HK-2 (cell line): ENCODE results near the gene MINDY3.
A peak's percentile ranks its signal among the peaks of the same experiment; 100 is the strongest.
"Not testable (repeated sequence)": the region's sequence is repeated elsewhere in the genome, so short reads cannot be mapped to it uniquely, and the experiment has no call there.

ENCODE experiments used
- DNase-seq: peaks from one replicate; pipeline ENCODE4 v3.0.0-alpha.2; 2018; ENCODE audit not compliant: unreplicated experiment

MINDY3 gene

DNA sequence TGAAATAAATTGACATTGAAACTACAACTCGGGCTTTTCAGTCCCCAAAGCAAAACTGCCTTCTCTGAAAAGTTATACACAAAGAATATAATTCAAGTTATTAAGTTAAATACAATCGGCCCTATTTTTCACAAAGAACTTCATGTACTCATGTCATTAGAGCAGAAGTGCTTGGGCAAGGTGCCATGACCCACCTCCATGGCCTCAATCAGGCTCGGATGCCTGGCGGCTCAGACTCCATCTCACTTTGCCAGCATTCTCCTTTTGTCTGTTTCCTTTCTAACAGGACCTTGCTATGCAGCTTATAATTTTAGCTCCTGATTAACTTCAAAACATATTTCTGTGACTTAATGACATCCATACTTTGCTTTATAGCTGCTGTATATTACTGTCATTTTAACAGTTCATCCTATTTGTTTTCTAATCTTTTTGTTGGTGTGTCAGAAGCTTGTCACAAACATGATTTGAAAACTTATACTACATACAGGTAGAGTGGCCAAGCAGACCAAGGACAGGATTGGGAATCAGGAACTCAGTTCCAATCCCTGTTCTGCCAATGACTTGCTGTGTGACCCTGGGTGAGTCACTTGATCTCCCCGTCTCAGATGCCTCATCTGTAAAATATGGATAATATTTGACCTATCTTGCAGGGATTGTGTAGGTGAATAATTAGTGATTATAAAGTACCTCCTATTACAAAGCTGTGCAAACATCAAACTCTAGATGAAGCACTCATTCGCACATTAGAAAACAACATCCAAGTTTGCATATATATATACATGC lies 79.8 kb downstream of the MINDY3 start:
- no peak for DNase-seq

DNA sequence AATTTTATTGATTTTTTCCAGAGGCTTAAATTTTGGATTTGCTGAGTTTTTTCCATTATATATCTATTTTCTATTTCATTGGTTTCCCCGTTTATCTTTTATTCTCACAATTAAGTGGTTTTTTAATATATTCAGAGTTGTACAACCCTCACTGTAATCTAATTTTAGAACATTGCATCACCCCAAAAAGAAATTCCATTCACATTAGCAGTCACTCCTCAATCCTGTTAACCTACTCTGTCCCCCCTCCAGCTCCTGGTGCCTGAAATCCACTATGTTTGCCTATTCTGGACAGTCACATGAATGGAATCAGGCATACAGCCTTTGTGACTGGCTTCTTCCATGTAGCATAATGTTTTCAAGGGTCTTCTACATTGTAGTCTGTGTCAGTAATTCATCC lies 84.8 kb downstream of the MINDY3 start:
- DNase-seq = no peak

DNA sequence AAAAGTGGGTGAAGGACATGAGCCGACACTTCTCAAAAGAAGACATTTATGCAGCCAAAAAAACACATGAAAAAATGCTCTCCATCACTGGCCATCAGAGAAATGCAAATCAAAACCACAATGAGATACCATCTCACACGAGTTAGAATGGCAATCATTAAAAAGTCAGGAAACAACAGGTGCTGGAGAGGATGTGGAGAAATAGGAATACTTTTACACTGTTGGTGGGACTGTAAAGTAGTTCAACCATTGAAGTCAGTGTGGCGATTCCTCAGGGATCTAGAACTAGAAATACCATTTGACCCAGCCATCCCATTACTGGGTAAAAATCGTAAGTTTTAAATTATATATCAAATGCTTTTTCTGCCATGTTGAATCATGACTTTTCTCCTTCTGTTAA lies 85.8 kb downstream of the MINDY3 start:
- not testable (repeated sequence) for DNase-seq

DNA sequence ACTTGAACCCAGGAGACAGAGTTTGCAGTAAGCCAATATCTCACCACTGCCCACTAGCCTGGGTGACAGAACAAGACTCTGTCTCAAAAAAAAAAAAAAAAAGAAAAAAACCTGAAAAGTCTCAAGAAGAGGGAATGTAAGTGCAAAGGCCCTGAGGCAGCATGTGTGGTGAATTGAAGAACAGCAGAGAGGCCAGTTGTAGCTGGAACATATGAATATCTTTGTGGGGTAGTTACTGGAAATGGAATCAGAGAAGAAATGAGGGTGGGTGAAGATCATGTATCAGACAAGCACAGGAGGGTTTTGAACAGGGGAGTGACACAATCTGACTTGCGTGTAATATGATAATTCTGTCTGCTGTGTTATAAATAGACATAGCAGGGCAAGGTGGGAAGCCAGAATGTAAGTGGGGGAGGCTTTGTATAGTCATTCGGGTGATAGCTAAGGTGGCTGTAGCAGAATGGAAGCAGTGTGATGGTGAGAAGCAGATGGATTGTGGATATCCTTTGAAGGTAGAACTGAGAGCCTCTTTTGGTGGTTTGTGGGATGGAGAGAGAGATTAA lies 95.3 kb downstream of the MINDY3 start:
- DNase-seq = no peak

DNA sequence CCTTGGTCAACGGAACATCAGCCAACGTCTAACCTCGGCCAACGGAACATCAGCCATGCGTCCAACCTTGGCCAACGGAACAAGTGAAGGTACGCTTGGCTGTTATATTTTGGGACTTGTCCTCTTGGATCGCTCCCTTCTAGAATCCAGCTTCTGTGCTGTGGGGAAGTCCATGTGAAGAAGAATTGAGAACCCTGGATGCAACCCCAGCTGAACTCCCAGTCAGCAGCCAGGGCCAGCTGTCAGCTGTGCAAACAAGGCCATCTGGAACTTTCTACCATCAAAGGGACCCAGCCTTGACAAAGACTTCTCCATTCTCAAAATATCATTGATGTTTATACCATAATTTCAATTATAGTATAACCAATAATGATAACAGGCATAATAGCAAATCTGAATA lies 97.3 kb downstream of the MINDY3 start:
- DNase-seq = no peak

DNA sequence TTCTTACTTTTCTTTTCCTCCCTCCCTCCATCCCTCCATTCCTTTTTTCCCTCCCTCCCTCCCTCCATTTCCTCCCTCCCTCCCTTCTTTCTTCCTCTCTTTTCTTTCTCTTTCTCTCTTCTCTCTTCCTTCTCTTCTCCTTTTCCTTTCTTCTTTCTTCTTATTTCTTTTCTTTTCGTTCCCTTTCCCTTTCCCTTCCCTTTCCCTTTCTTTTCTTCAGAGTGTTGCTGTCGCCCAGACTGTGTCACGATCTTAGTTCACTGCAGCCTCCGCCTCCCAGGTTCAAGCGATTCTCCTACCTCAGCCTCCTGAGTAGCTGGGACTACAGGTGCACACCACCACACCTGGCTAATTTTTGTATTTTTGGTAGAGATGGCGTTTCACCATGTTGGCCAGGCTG lies 98.1 kb downstream of the MINDY3 start:
- not testable (repeated sequence) for DNase-seq

DNA sequence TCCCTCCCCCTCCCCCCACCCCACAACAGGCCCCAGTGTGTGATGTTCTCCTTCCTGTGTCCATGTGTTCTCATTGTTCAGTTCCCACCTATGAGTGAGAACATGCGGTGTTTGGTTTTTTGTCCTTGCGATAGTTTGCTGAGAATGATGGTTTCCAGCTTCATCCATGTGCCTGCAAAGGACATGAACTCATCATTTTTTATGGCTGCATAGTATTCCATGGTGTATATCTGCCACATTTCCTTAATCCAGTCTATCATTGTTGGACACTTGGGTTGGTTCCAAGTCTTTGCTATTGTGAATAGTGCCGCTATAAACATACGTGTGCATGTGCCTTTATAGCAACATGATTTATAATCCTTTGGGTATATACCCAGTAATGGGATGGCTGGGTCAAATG lies 99.1 kb downstream of the MINDY3 start:
- DNase-seq = not testable (repeated sequence)

DNA sequence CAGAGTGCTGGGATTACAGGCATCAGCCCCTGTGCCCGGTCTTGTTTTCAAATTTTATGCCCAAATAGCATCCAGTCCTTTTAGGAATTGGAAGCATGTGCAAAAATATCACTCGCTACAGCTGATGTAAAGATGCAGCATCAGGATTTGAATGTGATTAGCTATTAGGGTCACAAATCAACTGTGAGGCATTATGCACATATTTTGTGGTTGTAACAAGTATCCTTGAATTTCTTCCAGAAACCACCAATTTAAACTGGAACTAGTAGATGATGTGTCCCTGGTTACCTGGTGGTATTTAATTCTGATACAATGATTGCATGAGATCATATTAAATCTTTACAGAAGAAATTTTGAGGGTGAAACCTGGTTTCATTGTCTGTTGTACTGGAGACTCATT lies 99.6 kb downstream of the MINDY3 start:
- DNase-seq = no peak

DNA sequence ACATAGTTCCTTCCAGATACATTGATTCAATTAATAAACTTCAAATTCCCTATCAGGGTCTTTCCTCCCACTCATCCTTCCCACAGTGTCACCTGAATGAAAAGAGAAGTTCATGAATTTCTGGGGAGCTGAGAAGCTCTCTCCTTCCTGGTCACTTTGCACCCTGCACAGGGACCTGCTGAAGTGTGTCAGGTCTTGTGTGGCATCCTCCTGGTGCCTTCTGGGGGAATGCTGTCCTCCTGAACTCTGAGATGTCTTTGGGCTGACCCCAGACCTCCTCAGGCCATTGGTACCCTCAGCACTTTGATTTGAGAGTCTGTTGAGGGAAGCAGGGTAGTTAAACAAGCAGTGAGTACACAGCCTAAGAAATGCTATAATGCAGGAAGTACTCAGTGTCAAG lies 101.0 kb downstream of the MINDY3 start:
- DNase-seq = no peak

DNA sequence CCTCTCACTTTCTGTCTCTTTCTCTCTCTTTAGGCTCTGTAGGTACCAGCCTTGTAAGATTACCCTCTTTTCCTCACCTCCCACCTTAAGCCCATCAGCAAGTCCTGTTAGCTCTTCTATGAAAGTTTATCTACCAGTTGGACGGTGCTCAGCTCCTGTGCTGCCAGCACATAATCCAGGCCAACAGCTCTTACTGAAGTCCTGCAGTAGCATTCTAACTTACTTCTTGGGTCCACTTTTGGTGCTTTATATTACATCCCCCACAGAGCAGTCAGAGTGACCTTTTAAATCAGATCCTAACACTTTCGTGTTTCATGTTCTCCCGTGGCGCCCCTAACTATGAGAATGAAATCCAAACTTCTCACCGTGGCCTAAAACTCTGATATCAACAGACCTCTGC lies 101.7 kb downstream of the MINDY3 start:
- DNase-seq = no peak

DNA sequence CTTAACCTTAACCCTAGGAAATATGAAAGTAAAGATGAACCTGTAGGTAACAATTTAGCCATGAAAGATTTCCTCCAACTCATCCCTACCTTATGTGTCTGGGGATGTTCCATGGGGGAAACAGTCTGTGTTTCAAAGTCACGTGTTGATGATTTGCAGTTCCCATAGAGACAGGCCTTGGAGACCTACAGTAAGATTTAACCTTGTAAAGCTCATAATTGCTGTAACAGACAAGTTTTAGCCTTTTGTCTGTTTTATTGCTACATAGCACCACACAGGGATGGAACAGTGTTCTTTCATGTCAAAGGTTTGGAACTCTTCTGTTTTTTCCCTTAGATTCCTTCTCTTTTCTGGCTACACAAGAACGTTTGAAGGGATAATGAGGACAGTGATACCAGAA lies 105.4 kb downstream of the MINDY3 start:
- DNase-seq = no peak

DNA sequence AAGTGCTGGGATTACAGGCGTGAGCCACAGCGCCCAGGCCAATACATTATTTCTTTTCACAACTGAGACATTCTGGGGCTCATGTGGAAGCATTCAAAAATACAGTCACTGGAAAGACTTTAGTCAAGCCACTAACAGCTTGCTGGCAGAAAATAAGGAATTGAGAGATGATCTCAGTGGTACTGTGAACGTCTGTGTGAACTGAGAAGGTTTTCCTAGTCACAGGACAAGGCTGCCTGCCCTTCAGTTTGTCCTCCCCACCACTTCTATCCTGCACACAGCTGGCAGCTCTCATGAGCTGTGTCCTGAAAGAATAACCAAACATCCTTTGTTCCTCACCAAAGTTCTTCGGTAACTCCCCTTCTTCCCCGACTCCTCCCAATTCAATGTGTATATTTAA lies 109.3 kb downstream of the MINDY3 start:
- DNase-seq = no peak

DNA sequence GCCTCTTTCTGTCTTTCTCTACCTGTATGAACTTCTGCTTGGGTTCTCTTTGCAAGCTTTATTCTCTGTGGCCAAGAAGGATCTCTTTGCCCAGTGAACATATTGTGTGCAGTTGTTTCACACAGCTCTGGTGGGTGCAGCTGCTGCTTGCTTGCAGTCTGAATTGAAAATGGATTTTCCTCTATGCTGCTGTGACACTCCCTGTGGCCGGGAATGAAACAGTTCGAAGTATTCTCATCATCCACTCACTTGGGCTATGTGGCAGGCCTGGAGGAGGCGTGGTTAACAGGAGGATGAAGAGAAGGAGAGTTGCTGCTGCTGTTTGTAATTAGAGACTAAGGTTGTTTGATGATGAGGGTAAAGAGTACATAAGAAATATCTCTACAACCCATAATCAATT lies 112.2 kb downstream of the MINDY3 start:
- no peak for DNase-seq

DNA sequence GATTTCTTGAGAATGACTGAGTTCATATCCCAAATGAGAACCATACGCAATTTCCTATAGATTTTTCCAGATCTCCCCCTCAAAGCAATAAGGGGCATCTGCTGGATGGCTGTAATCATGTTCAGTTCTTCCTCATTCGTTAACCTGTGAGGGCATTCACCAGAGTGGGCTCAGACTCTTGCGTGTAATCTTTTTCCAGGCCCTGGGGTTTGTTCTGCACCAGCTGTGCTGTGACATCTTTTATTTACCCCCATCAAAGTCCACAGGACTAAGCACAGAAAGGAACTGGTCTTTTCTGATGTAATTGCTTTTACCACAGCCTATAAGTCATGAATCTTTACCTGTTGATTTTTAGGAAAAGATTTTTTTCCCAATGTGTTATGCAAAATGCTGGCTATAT lies 112.7 kb downstream of the MINDY3 start:
- DNase-seq = no peak

DNA sequence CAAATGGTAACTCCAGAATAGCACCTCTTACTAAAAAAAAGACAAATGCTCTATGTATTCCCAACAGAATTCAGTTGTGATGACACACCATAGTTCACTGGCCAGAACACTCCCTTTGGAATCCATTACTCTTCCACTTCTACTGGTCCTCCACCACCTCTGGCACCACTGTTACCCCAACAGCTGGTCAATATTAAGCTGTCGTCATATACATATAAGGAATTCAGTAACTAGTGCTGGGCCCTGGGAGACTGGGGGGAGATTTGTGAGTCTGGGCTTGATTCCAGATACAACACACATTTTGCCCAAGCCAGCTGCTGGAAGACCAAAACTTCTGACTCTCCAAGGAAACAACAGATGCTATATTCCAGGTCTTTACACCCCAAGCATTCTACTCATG lies 114.6 kb downstream of the MINDY3 start:
- no peak for DNase-seq

DNA sequence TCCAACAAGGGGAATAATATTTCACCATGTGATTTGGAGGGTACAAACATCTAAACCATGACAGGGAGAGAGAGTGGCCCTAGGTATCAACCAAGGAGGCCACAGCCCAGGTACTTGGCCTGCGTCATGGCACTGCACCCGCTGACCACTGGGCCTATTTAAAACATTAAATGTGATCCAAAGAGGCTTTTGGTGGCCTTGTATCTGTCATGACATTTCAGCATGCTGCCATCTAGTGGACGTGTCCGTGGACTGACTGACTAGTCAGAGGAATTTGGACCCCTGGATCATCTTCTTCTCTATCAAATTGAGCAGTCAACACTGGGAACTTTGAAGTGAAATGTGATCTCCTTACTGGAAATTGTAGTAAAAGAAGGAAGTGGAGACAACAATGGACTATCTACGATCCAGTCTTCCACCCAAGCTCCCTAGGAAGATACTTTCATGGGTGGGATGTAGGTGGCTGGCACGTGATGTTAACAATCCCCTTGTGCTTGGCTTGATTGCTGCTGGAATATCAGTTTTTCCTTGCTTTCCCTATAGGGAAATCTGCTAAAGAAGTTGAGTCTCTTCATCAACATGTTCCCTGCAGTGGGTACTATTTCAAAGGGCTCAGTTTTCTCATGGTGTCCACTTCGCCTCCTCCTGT lies 116.0 kb downstream of the MINDY3 start:
- DNase-seq = peak; percentile 5

DNA sequence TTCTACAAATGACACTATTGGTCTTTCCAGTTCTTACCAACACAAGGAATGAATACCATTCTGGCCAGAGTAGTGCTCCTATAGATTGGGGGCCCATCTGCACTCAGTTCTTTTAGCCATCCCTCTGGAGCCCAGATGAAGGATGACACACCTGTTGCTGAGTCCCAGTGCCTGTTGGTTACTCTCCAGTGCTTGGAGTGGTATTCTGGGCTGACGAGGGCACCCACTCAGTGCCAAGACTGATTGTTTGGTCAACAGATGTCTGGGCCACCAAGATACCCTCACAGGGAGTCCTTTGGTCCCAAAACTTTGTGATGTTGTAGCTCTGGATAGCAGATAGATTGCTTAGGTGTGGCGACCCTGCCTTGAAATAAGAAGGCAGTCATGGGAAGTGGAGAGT lies 116.9 kb downstream of the MINDY3 start:
- DNase-seq = no peak

DNA sequence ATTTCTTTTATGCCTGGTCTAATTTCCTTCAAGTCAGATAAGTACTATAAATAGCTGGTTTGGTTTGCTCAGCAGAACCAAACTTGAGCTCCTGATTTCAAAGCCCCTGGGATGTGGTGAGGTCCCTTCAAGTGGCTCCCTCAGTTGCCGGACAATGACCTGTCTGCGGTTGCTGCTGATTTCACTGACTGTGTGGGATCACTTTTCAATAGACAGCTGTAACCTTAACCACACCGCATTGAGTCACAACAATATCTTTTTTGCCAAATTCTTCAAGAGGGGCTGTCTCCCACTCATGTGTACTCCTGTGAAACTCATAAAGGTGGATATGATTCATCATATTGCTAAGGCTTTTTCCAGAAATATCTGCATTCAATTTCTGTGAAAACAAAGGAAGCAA lies 117.5 kb downstream of the MINDY3 start:
- no peak for DNase-seq

DNA sequence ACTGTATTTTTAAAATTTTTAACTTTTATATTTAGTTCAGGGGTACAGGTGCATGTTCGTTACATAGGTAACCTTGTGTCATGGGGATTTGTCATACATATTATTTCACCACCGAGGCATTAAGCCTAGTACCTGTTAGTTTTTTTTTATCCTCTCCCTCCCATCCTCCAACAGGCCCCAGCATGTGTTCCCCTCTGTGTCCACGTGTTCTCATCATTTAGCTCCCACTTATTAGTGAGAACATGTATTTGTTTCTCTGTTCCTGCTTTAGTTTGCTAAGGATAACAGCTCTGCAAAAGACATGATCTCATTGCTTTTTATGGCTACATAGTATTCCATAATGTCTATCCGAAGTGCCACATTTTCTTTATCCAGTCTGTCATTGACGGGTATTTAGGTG lies 118.2 kb downstream of the MINDY3 start:
- no peak for DNase-seq

DNA sequence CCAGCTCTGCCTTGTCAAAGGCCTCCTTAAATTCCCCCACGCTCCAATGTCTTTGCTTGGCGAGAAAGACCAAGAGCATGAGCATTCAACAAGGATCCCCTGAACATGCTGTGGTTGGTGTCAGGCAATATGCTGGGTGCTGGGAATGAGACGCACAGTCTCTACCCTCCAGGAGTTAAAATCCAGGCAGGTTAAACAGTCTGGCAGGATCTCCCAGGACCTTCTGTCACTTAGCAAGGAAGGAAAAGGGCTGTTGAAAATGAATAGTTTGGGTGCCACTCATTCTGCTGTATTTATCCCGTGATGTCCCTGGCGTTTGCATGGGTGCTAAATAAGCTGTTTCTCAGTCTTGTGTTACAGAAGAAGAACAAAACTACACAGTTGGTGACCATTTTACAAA lies 118.7 kb downstream of the MINDY3 start:
- DNase-seq = no peak

DNA sequence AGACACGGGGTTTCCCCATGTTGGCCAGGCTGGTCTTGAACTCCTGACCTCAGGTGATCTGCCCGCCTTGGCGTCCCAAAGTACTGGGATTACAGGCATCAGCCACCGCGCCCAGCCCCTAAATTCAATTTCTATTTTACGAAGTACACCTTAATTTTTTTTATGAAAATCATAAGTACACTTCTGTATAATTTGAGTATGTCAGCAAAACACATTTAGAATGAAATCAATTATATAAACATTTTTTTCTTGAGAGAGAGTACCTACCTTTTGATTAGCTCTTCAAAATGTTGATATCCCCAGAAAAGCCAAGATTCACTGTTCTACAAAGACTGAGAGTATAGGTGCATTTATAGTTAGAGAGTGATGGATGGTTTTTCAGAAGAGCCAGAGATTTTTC lies 120.0 kb downstream of the MINDY3 start:
- no peak for DNase-seq

DNA sequence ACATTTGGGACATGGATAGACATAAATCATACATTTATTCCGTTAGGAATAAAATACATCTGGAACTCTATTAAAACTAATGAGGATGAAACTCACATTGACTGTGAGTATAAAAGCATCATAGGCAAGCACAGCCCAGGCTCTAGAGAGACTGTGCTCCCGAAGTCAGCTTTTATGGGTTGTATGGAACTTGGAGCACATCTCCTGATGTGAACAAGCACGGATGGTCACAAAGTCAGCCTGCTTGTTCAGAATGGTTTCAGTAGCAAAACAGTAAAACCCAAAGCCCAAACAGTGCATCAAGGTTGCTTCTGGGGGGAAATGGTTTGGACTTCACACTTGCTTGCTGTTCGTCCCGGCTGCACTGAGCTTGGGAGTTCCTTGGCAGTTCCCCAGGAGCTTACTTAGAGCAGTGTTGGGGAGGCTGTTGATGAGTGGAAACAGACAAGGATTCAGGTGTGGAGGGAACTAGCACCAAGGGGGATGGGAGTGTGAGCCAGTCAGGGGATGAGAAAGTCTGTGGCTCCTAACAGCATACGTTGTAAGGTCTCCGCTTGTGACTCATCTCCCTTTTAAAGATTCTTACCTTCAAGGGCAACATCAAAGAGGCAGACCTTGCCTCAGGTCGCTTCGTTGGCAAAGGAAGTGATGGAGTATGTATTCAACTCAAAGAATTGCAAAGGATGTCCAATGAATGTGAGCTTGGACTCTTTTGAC lies 120.9 kb downstream of the MINDY3 start:
- no peak for DNase-seq
